ENCODE measurements around the gene WDR7.

WDR7 gene

DNA sequence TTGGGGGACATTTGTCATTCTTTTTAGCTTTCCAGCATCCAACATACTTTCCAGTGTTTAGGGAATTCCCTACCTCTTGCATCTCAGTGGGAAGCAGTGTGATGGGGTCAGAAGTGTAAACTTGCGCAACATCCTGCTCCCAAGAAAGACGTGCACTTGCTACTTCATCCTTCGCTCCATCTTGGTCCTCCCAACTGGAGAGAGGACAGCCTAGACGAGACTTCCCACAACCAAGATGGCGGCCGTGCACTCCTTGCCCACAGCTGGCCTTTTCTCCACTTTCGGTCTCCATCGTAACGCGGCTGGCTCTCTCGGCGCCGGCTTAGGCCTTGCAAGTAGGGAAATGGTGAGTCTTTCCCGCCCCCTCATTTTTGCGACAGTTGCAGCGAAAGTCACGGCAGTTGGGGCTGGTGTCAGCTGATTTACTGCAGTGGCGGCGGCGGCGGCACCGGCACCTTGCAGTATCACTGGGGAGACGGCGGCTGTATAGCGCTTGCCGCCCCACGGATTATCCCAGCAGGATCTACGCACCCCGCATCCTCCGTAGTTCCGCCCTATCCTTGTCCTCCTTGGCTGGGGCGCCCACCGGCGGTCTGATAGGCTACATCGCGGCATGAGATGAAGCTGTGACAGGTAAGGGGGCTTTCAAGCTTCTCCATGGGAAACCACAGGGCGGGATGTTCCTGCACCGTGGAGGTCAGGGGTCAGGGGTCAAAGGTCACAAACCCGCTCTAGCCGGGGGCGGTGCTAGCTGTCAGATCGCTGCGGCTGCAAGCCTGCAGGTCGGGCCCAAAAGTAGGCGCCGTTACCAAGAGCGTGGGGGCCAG, at the start of gene WDR7:
TSS of gene WDR7 (plus strand) at position 416 of the 827 bp plus-strand sequence. CDS start 21,157 bp downstream, outside the sequence.
- peak; percentile 77 for DNase-seq (ENCODE audit: low read depth)

DNA sequence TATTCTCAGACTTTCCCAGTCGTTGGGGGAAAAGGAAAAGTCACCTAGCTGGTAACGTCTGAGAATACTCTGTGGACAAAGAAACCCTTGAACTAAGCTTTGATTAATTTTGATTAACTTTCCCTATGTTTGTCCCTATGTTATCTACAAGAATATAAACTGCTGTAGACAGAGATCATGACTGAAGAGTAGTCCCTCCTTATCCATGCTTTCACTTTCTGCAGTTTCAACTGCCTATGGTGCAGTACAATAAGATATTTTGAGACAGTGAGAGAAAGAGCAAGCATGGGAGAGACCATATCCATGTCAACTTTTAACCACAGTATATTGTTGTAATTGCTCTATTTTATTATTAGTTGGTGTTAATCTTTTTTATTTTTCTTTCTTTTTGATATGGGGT, 44.5 kb upstream of the WDR7 start:
- DNase-seq (ENCODE audit: low read depth) = no peak

DNA sequence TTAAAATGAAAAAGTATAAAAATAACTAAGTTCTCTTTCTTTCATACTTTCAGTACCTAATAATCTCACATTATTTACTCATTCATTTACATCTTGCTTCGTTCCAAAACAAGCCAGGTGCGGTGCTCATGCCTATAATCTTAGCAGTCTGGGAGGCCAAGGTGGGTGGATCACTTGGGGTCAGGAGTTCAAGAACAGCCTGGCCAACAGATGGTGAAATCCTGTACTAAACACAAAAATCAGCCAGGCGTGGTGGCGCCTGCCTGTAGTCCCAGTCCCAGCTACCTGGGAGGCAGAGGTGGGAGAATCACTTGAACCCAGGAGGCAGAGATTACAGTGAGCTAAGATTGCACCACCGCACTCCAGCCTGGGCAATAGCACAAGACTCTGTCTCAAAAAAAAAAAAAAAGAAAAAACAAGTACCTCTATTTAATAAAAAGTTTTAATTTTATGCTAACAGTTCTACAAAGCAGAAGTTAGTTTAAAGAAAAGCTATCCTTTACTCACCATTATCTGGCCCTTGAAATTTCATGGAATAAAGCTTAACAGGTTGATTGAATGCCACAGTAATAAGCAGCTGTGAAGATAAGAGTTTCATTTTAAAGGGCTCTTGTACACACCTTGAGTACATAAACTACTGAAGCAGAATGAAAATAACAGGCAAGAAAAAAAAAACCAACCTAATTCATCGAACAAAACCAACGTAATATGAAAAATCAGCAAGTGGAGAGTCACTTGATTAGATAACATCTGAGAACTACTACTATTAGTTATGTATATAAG, 35.2 kb upstream of the WDR7 start:
- no peak for DNase-seq (ENCODE audit: low read depth)

DNA sequence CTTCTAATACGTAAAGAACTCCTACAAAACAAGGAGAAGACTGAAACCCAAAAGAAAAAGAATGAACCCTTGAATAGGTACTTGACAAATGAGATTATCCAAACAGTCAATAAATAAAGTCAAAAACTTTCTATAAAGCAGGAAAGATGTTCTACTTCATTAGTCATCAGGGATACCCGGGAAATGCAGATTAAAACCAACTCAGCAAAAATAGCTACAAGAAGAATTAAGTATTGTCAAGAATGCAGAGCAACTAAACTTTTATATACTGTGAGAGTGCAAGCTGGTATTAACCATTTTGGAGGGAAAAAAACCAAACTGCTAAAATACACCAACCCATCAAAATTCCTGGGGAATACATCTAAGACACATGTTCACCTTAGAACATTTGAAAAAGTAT, 23.2 kb upstream of the WDR7 start:
- no peak for DNase-seq (ENCODE audit: low read depth)

DNA sequence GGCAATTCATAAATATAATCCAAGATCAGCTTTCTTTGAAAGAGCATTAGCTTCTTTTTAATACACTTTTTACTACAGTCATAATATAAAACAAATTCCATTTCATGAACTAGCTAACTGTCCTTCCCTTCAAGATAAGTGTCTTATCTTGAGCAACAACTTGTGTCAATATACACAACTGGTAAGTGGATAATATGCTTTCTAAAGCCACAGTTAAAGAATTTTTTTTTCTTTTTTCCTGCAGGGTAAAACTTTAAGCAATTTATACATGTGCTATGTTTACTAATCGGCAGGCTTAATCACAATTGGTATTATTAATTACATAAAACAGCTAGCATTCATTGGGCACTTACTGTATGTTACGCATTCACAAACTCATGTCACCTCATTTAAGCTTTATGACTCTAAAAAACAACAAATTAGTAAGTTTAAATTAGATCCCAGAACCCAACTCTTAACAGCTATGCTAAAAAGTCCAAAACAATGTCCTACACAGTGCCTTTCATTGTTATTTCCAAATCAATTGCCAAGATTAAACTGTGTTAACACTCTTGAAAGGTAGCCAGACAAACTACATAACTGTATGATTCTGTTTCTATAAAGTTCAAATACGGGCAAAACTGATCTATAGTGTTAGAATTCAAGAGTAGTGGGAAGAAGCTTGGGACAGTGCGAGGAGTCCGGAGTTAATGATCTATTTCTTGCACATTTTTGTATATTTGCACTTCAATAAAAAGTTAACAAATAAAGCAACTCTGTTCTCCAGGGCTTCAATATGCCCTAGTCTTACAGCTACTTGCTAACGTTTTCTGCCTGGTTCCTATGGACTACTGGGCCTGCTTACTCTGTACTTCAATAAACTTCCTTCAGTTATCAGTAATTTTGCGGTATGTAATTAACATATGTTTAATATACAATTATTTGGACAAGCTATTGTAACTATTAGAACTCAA, 18.8 kb upstream of the WDR7 start:
- DNase-seq (ENCODE audit: low read depth) = no peak

DNA sequence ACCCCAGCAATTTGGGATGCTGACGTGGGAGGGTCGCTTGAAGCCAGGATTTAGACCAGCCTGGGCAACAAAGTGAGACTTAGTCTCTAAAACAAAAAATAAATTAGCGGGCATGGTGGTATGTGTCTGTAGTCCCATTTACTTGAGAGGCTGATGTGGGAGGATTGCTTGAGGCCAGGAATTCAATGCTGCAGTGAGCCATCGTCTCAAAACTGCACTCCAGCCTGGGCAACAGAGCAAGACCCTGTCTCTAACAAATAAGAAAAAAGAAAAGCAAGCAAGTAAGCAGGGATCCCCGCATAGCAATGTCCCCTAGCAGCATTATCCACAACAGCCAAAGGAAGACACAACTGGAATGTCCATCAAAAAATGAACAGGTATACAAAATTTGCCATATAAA, 16.2 kb upstream of the WDR7 start:
- DNase-seq (ENCODE audit: low read depth) = no peak

DNA sequence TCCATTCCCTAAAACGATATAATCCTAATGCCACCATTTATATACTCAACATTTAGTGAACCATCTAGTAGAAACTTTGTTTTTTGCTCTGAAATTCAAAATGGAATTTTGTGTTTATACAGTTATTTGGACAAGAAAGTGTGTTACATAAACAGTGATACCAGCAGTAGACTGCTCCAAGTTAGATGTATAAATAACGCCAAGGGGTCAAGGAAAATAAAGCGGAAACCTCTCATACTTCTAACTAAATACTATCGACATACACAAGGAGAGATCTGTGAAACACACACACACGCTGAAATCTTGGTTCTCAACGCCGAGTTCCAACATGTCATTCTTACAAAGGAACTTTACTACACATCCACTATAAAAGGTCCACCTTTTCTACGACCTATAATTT, 14.0 kb upstream of the WDR7 start:
- DNase-seq (ENCODE audit: low read depth) = no peak

DNA sequence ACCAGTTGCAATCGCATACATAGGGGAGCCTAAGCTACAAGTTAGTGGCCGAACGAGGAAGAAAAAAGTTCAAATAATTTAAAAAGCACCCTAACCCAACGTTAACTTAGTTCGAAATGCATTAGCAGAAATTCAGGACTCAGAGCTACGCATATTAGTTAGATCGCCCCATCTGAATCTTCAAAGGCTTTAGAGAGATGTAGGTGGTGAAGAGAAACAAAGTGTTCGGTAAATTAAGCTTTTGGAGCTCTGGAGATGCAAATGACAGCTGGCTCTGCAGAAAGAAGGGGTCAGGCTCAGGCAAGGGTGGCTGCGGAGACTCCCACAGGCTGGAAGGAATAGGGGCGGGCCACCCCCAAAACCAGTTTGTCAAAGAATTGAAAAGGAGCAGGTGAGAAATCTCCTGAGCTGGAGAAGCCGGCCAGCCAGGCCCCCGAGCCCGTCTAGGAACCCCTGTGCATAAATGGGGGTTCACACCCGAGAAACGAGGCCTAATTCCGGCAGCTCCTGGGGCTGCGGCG, 13.4 kb upstream of the WDR7 start:
- no peak for DNase-seq (ENCODE audit: low read depth)

DNA sequence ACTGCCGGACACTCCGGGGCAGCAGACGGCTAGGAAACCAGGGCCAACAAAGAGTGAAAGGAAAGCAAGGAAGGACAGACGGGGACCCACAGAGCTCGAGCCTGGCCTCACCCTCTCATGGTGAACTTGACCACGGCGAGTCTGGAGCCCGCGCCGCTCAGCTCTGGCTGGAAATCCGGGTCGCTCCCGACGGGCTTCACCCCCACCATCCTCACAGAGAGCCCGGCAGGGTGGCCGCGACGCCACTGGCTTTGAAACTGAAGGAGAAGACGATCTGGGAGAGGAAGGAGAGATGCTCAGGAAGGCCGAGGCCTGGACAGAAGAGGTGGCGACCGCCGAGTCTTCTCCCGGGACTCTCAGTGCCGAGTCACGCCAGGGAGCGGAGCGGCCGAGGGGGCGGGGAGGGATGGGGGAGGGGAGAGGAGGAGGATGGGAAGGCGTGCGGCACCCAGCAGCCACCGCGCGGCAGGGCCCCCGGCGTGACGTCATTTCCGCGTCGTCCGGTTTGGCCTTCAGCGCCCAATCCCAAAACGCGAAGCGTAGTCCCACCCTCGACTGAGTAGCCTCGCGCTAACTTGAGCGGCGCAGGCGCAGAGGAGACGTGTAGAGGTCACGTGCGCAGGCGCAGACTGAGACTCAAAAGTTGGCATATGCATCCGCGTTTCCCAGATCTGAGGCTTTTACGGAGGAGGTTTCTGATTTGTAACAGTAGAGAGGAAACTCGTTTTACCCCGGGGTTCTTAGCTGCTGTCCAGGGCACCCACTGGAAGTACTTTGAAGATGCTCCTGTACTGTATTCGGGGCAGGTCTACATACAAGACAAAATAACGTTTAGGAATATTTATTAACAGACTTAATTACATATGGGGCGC, 12.7 kb upstream of the WDR7 start, which contains the start of gene TXNL1:
TSS of gene TXNL1 (minus strand) at position 361 of the 872 bp plus-strand sequence. CDS start at position 209, 152 bp downstream.
- peak; percentile 85 for DNase-seq (ENCODE audit: low read depth)

DNA sequence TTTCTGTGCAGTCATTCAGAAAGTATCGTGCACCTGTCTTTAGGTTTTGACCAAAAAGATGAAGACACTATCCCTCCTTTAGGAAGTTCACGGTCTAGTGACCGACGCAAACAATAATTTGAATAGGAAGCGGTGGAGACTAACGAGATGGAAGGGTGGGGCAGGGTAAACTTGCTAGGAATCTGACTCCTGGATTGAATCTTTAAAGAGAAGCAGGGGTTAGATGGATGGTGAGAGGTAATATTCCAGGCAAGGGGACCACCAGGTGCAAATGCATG, 12.1 kb upstream of the WDR7 start:
- no peak for DNase-seq (ENCODE audit: low read depth)

DNA sequence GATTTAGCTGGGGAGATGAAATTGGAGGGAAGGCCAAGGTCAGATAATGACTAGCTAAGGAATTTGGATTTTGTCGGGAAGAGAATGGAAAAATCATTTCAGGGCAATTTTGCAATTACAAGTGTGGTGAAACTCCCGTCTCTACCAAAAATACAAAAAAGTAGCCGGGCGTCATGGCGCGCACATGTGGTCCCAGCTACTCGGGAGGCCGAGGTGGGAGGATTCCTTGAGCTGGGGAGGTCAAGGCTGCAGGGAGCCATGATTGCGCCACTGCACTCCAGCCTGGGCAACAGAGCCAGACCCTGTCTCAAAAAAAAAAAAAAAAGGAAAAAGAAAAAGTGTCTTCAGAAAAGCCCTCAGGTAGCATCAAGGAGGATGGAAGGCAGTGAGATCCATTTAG, 11.6 kb upstream of the WDR7 start:
- DNase-seq (ENCODE audit: low read depth) = no peak

DNA sequence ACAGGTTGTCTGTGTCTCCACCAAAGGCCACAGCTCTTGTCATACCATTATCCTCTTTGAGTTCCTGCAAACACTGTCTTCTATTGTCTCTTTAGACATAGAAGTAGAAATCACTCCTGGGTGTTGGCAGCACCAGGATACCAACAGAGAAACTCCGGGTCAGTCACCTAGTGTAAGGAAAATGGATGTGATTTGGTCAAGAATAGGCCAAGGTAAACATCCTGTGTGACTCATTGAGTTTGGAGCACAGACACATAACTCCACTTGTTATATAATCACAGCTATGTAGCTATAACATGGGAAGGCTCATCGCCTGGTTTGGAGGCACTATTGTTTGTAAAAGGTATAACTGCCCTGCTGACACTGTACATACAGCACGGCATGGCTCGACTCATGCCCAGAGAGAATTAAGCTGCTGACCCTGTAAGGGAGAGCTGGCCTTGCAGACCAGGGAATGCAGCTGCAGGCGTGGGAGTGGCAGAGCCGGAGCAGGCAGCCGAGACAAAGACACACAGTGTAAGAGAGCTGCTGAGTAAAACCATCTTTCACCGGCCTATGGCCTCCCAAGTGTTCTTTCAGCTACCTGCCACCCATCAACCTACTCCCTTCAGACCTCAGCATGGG, 9.3 kb upstream of the WDR7 start:
- DNase-seq (ENCODE audit: low read depth) = no peak

DNA sequence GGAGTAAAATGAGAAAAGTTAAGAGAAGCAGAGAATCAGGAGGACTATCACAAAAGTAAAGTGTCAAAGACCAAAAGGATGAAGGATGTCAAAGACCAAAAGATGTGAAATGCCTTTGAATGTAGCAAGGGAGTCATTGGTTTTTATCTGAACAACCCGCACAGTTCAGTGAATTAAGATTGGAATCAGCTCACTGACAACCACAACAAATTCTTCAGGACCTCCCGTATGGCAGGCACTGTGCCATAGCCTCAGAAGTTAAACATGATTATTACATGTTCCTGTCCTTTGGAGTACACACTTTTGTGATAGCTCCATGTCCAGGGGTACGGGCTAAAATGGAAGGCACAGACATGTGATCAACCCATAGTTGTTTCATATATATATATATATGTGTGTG, 7.8 kb upstream of the WDR7 start:
- no peak for DNase-seq (ENCODE audit: low read depth)

DNA sequence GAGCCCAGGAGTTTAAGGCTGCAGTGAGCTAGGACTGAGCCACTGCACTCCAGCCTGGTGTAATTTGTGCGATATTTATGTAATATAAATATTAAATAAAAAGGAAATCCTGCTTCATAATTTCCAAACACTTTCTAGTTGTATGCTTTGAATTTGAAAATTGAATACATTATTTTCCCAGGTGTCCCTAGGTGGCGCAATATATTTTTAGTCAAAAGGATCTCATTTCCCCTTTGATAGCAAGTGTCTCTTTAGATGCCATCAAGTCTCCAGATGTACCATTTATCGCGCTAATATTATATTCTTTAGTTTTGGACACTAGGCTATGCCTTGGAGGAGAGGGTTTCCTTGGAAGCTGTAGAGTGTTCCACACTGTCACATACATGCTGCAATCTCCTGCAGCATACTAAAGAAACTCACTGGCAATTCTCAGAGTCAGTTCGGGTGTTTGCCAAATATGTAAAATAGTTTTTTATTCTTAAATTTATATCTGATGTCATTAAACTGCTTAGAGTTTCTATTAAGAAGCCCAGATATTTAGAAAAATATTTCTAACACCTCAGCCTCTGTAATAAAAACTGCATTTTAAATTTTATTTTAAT, 5.6 kb upstream of the WDR7 start:
- no peak for DNase-seq (ENCODE audit: low read depth)

DNA sequence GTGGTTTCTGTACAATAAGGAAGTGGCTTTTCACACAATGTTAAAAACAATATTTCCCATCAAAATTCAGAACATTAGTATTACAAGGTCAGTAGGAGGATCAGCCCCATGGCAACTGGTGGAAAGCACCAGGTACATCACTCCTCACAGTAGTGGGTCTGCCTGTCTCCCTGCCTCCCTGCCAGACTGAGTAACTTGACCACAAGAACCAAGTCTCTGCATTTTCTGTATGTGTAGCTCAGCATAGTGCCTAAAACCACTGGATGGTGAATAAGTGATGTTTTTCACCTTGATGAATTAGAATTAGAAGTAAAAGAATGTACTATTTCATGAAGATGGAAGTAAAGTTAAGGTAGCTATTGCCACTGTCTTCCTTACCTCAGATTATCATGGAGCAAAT, 4.1 kb upstream of the WDR7 start:
- DNase-seq (ENCODE audit: low read depth) = no peak

DNA sequence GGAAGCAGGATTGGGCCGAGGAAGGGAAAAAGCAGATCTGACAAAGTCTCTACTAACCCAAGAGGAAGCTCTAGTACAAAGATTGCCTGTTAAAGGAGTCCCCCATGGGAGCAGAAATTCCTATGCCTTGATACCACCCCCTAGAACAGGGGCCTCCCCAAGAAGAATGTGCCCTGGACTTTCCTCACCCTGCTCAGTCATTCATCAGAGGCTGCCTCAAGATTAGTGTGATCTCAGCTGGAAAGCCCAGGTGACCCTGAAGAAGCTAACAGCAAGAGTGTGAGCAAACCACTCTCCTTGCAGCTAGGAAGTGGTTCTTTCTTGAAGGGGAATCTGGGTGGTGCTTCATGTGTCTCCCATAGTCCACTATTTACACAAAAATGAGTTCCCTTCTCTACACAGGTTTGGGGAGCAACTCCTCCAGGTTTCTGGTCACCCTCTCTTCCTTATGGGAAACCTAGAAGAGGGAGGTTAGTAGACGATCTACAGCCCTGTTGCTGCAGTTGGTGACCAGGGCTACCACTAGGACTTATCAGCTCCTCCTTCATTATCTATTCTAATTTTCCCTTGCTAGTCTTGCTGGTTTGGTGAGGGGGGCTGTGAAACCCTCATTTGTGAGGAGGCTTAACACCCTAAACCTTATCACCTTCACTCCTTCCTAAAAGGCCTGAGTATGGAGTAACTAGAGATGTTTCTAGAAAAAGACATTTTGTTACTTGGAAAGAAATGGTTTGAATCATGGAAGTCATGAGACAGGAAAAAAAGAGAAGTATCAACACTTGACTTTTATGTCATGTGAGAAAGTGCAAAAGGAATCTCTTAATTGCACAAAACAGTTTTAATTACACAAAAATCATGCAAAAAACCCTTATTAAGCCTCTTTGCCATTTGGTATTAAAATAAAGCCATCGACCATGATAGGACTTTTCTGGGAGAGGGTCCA, 2.9 kb upstream of the WDR7 start:
- DNase-seq (ENCODE audit: low read depth) = no peak

DNA sequence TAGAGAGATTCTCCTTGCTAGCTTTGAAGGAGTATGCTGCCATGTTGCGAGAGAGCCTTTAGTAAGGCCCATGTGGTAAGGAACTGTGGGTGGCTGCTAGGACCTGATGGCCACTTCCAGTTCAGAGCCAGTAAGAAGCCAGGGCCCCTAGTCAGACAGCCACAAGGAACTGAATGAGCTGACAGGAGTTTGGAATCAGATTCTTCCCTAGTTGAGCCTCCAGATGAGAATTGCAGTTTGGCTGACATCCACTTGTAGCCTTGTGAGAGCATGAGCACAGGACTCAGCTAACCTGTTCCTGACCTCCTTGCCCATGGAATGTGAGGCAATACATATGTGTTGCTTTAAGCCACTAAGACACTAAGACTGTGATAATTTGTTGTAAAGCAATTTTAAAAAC, 1.2 kb upstream of the WDR7 start:
- DNase-seq (ENCODE audit: low read depth) = no peak

DNA sequence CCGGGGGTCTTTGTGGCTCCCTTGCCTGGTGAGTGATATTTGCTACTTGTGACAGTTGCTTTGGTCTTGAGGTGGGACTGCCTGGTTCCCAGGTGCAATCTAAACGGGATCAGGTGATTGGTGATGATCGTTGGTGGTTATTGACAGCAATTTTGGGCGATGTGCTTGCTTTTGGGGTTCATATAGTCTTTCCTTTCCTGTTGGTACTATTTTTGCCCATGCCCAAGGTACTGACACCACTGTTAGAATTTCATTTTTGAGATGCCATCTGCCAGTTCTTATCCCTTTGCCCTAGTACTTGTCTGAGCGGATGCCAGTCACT, 573 bp downstream of the WDR7 start:
- no peak for DNase-seq (ENCODE audit: low read depth)

DNA sequence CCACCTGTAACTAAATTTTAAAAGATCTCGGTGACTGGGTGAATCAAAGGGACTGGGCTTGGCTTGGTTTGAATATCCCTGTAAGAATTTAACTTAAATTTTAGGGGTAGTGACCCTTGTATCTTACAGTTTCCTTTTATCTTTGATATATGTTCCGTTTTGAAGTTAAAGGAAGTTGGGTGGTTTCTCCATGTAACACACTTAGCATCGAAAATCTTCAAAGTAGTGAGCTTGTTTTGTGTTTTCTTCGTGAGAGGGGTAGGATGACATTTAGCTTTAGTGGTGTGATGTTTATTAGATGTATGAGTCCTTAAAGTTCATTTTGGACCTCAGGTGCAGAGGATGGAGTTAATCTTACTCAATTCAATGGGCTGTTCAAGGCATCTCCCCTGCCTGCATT, 1.6 kb downstream of the WDR7 start:
- no peak for DNase-seq (ENCODE audit: low read depth)

All from HS-5 (cell line).